Measurements from ENCODE around the gene DPP6. TPM values are rescaled to one million over a fixed set of nuclear protein-coding genes. Genes with fewer than 3 reads are reported as not detected.

Gene DPP6
- total and polyA plus RNA-seq, 9 of the 15 experiments (the other 6 are each of a cell fraction or from before 2014, with no cell fraction given): not detected

DNA sequence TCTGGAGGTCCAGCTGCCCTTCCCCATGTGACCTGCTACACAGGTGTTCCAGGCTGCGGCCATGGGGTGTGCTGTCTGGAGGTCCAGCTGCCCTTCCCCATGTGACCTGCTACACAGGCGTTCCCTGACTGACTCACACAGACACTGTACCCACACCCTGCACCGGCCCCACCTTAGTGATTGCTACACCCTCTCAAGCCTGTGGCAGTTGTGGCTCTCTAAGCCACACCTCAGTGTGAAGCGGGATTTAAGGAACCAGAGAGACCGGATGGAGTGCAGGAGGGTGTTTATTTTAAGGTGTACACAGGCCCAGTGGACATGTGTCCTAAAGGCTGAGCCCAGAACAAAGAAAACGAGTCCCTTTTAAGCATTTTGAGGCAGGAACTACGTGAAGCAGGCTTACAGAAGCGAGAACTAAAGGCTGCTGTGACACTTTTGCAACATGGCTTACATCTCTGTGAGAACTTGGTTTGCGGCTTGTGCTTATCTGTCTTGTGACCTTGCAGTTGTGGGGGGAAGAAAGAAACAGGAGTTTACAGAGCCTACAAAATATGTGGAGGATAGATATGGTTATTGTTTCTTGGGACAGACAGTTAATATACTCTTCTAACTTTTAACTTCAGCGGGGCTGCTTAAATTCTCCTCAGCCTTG is 624.4 kb downstream of the DPP6 start (continued):
- TF ChIP-seq, protein P1, sequence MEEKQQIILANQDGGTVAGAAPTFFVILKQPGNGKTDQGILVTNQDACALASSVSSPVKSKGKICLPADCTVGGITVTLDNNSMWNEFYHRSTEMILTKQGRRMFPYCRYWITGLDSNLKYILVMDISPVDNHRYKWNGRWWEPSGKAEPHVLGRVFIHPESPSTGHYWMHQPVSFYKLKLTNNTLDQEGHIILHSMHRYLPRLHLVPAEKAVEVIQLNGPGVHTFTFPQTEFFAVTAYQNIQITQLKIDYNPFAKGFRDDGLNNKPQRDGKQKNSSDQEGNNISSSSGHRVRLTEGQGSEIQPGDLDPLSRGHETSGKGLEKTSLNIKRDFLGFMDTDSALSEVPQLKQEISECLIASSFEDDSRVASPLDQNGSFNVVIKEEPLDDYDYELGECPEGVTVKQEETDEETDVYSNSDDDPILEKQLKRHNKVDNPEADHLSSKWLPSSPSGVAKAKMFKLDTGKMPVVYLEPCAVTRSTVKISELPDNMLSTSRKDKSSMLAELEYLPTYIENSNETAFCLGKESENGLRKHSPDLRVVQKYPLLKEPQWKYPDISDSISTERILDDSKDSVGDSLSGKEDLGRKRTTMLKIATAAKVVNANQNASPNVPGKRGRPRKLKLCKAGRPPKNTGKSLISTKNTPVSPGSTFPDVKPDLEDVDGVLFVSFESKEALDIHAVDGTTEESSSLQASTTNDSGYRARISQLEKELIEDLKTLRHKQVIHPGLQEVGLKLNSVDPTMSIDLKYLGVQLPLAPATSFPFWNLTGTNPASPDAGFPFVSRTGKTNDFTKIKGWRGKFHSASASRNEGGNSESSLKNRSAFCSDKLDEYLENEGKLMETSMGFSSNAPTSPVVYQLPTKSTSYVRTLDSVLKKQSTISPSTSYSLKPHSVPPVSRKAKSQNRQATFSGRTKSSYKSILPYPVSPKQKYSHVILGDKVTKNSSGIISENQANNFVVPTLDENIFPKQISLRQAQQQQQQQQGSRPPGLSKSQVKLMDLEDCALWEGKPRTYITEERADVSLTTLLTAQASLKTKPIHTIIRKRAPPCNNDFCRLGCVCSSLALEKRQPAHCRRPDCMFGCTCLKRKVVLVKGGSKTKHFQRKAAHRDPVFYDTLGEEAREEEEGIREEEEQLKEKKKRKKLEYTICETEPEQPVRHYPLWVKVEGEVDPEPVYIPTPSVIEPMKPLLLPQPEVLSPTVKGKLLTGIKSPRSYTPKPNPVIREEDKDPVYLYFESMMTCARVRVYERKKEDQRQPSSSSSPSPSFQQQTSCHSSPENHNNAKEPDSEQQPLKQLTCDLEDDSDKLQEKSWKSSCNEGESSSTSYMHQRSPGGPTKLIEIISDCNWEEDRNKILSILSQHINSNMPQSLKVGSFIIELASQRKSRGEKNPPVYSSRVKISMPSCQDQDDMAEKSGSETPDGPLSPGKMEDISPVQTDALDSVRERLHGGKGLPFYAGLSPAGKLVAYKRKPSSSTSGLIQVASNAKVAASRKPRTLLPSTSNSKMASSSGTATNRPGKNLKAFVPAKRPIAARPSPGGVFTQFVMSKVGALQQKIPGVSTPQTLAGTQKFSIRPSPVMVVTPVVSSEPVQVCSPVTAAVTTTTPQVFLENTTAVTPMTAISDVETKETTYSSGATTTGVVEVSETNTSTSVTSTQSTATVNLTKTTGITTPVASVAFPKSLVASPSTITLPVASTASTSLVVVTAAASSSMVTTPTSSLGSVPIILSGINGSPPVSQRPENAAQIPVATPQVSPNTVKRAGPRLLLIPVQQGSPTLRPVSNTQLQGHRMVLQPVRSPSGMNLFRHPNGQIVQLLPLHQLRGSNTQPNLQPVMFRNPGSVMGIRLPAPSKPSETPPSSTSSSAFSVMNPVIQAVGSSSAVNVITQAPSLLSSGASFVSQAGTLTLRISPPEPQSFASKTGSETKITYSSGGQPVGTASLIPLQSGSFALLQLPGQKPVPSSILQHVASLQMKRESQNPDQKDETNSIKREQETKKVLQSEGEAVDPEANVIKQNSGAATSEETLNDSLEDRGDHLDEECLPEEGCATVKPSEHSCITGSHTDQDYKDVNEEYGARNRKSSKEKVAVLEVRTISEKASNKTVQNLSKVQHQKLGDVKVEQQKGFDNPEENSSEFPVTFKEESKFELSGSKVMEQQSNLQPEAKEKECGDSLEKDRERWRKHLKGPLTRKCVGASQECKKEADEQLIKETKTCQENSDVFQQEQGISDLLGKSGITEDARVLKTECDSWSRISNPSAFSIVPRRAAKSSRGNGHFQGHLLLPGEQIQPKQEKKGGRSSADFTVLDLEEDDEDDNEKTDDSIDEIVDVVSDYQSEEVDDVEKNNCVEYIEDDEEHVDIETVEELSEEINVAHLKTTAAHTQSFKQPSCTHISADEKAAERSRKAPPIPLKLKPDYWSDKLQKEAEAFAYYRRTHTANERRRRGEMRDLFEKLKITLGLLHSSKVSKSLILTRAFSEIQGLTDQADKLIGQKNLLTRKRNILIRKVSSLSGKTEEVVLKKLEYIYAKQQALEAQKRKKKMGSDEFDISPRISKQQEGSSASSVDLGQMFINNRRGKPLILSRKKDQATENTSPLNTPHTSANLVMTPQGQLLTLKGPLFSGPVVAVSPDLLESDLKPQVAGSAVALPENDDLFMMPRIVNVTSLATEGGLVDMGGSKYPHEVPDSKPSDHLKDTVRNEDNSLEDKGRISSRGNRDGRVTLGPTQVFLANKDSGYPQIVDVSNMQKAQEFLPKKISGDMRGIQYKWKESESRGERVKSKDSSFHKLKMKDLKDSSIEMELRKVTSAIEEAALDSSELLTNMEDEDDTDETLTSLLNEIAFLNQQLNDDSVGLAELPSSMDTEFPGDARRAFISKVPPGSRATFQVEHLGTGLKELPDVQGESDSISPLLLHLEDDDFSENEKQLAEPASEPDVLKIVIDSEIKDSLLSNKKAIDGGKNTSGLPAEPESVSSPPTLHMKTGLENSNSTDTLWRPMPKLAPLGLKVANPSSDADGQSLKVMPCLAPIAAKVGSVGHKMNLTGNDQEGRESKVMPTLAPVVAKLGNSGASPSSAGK (IDR thresholded peaks at IDR 0.05): peak; percentile 91
- TF ChIP-seq ZNF785 (CRISPR knock-in tag; IDR thresholded peaks at IDR 0.05) (no peak), EP300 (IDR thresholded peaks at IDR 0.05; ENCODE audit: low read length) (peak; percentile 92), ZNF584 (CRISPR knock-in tag; IDR thresholded peaks at IDR 0.05; ENCODE audit: low read depth) (no peak; the same call in 1 of the 2 replicates), HMG20B (CRISPR knock-in tag; IDR thresholded peaks at IDR 0.05) (no peak), NELFE (IDR thresholded peaks at IDR 0.05; ENCODE audit: insufficient read depth, insufficient read length) (no peak), ILF3 (IDR thresholded peaks at IDR 0.05; ENCODE audit: borderline replicate concordance) (no peak)
- TF ChIP-seq, protein P2, sequence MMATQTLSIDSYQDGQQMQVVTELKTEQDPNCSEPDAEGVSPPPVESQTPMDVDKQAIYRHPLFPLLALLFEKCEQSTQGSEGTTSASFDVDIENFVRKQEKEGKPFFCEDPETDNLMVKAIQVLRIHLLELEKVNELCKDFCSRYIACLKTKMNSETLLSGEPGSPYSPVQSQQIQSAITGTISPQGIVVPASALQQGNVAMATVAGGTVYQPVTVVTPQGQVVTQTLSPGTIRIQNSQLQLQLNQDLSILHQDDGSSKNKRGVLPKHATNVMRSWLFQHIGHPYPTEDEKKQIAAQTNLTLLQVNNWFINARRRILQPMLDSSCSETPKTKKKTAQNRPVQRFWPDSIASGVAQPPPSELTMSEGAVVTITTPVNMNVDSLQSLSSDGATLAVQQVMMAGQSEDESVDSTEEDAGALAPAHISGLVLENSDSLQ (IDR thresholded peaks at IDR 0.05): peak; percentile 52
- TF ChIP-seq, protein P3, sequence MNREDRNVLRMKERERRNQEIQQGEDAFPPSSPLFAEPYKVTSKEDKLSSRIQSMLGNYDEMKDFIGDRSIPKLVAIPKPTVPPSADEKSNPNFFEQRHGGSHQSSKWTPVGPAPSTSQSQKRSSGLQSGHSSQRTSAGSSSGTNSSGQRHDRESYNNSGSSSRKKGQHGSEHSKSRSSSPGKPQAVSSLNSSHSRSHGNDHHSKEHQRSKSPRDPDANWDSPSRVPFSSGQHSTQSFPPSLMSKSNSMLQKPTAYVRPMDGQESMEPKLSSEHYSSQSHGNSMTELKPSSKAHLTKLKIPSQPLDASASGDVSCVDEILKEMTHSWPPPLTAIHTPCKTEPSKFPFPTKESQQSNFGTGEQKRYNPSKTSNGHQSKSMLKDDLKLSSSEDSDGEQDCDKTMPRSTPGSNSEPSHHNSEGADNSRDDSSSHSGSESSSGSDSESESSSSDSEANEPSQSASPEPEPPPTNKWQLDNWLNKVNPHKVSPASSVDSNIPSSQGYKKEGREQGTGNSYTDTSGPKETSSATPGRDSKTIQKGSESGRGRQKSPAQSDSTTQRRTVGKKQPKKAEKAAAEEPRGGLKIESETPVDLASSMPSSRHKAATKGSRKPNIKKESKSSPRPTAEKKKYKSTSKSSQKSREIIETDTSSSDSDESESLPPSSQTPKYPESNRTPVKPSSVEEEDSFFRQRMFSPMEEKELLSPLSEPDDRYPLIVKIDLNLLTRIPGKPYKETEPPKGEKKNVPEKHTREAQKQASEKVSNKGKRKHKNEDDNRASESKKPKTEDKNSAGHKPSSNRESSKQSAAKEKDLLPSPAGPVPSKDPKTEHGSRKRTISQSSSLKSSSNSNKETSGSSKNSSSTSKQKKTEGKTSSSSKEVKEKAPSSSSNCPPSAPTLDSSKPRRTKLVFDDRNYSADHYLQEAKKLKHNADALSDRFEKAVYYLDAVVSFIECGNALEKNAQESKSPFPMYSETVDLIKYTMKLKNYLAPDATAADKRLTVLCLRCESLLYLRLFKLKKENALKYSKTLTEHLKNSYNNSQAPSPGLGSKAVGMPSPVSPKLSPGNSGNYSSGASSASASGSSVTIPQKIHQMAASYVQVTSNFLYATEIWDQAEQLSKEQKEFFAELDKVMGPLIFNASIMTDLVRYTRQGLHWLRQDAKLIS (CRISPR knock-in tag; IDR thresholded peaks at IDR 0.05): no peak
- TF ChIP-seq, protein P4, sequence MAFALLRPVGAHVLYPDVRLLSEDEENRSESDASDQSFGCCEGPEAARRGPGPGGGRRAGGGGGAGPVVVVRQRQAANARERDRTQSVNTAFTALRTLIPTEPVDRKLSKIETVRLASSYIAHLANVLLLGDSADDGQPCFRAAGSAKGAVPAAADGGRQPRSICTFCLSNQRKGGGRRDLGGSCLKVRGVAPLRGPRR (CRISPR knock-in tag; IDR thresholded peaks at IDR 0.05): peak; percentile 79; the same call in 1 of the 2 replicates
